ENCODE data around the gene PRDX2.

- TF ChIP-seq CTCF (IDR thresholded peaks at IDR 0.05) (no peak), EZH2phosphoT487 (IDR thresholded peaks at IDR 0.05; ENCODE audit: borderline replicate concordance, low read depth) (no peak), EP300 (IDR thresholded peaks at IDR 0.05; ENCODE audit: borderline replicate concordance in 1 of 2, low read depth in 1 of 2, low read length in 1 of 2) (no peak), SIN3A (IDR thresholded peaks at IDR 0.05; ENCODE audit: borderline replicate concordance, low read depth, low read length) (no peak), RCOR1 (IDR thresholded peaks at IDR 0.05; ENCODE audit: low read length) (no peak), FOSL2 (IDR thresholded peaks at IDR 0.05; ENCODE audit: borderline replicate concordance, low read depth) (no peak), NFIC (IDR thresholded peaks at IDR 0.05; ENCODE audit: borderline replicate concordance) (no peak), REST (IDR thresholded peaks at IDR 0.05; ENCODE audit: low read depth, low read length) (no peak), POLR2AphosphoS5 (IDR thresholded peaks at IDR 0.05; ENCODE audit: low read depth, low read length) (no peak), FOXJ3 (CRISPR knock-in tag; IDR thresholded peaks at IDR 0.05) (no peak)
- TF ChIP-seq, protein P1, sequence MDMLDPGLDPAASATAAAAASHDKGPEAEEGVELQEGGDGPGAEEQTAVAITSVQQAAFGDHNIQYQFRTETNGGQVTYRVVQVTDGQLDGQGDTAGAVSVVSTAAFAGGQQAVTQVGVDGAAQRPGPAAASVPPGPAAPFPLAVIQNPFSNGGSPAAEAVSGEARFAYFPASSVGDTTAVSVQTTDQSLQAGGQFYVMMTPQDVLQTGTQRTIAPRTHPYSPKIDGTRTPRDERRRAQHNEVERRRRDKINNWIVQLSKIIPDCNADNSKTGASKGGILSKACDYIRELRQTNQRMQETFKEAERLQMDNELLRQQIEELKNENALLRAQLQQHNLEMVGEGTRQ (IDR thresholded peaks at IDR 0.05; ENCODE audit: borderline replicate concordance, low read depth, low read length), result no peak
These were observed 15.3 kb downstream of the PRDX2 start for GRCh38 chr19:12786141-12786870.
